Measurements from ENCODE around the gene ESR1. TPM values are rescaled to one million over a fixed set of nuclear protein-coding genes. Genes with fewer than 3 reads are reported as not detected.

Gene ESR1
- total and polyA plus RNA-seq, 2 donors (not counting 3 experiments of a cell fraction or from before 2014, with no cell fraction given) = 0.01 TPM; not detected in 1

DNA sequence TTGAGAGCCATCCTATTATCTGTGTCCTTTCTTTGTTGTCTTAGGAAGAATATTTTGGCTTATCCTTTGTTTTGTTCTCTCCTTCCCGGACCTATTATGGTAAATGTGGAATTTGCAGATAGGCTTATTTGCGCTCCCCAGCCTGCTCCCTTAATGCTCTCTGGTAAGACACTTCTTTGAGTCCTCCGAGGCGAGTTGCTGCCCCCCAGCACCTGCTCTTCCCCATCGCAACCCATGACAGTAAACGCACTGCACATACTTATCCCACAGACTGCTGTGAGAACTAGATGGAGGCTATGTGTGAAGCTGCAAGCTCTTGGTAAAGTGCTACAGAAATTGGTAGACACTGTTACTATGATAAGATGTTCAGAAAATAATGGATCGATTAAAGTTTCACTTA lies 47.0 kb upstream of the ESR1 start:
- no TSS peak for BruUV-seq (replicated peaks)
- H3K9me3 ChIP-seq (replicated peaks; ENCODE audit: control insufficient read depth, insufficient read depth, low read length) = no peaks in the 10 kb centered on the region
- dilution Hi-C loops (cut with MboI; ENCODE audit: extremely low pct_ligation_motif_present, low sequenced_read_pairs) (no loop called here), intact Hi-C loops (cut with micrococcal nuclease) (no loop called here)
- no peak for FAIRE-seq
- ChIA-PET CTCF (no interaction called here), POLR2A (no interaction called here)
- no peaks in the 10 kb centered on the region for H3K27me3 ChIP-seq (ENCODE audit: control insufficient read depth in 2 of 2, insufficient read depth in 2 of 2, low read length in 2 of 2)
- no peaks in the 10 kb centered on the region for H3K36me3 ChIP-seq (ENCODE audit: control insufficient read depth in 2 of 2, extremely low read depth in 1 of 2, insufficient read depth in 2 of 2, low read length in 2 of 2)
- H3K4me1 ChIP-seq (ENCODE audit: control insufficient read depth, extremely low read depth, insufficient read depth, low read length) = peaks cover 20% of the 10 kb centered on the region
- TF ChIP-seq FOS (IDR thresholded peaks at IDR 0.05; ENCODE audit: borderline replicate concordance, insufficient read depth, low read length) (no peak), EZH2 (IDR thresholded peaks at IDR 0.05; ENCODE audit: borderline replicate concordance, low read depth, low read length, severe bottlenecking) (no peak), POLR2AphosphoS5 (IDR thresholded peaks at IDR 0.05; ENCODE audit: insufficient read depth, low read depth, low read length) (no peak), CTCF (IDR thresholded peaks at IDR 0.05; ENCODE audit: extremely low read depth in 1 of 2, insufficient read depth in 1 of 2, low read depth in 1 of 2, low read length in 2 of 2) (no peak), GATA2 (IDR thresholded peaks at IDR 0.05; ENCODE audit: insufficient read depth, insufficient read length, low read depth, low read length) (no peak), POLR2A (IDR thresholded peaks at IDR 0.05; ENCODE audit: low read depth, low read length) (no peak), JUN (IDR thresholded peaks at IDR 0.05; ENCODE audit: borderline replicate concordance, insufficient read depth, insufficient read length, low read depth) (no peak), MAX (IDR thresholded peaks at IDR 0.05; ENCODE audit: insufficient read depth, insufficient read length) (no peak), MYC (IDR thresholded peaks at IDR 0.05; ENCODE audit: low read depth, low read length) (no peak)
- no peaks in the 10 kb centered on the region for H3K9me1 ChIP-seq (replicated peaks; ENCODE audit: control insufficient read depth, extremely low read depth, insufficient read depth, low read length)
- no peaks in the 10 kb centered on the region for H3K79me2 ChIP-seq (ENCODE audit: control insufficient read depth, insufficient read depth, low read length)
- no peak overlapping the region for H3K4me3 ChIP-seq (replicated peaks in 1 of 3; ENCODE audit: insufficient read depth in 1 of 3, low read depth in 1 of 3, low read length in 3 of 3)
- no peak overlapping the region for H3K4me2 ChIP-seq (ENCODE audit: insufficient read depth, low read length)
- H3K9ac ChIP-seq (replicated peaks; ENCODE audit: extremely low read depth, insufficient read depth, low read length) = no peak overlapping the region
- H2AFZ ChIP-seq (ENCODE audit: low read depth, low read length) = no peak overlapping the region
- H4K20me1 ChIP-seq (replicated peaks; ENCODE audit: control insufficient read depth, extremely low read depth, insufficient read depth, low read length) = no peaks in the 10 kb centered on the region
- H3K27ac ChIP-seq (ENCODE audit: insufficient read depth, low read depth, low read length) = no peak overlapping the region
- DNase-seq (ENCODE audit: low read depth, low spot score) = no peak
